ENCODE results near the gene PHACTR1. TPM values are rescaled to one million over a fixed set of nuclear protein-coding genes. Genes with fewer than 3 reads are reported as not detected.

Gene PHACTR1
- total RNA-seq, 1 experiment from 2014 or later = 15.5 TPM

- Mint-ChIP-seq H3K27ac (no peak overlapping the region), H3K4me1 (peaks cover 26% of the 10 kb centered on the region), H3K9me3 (no peaks in the 10 kb centered on the region), H3K4me3 (no peak overlapping the region), H3K36me3 (no peaks in the 10 kb centered on the region), H3K27me3 (ENCODE audit: low read depth) (no peaks in the 10 kb centered on the region; the same call in 1 of the 2 replicates)
- ATAC-seq = peak; percentile 47; the same call in 1 of the 2 replicates
- CTCF ChIA-PET = interaction anchor here (1.0 to 3.1 kb wide), 6 partner anchors 11 to 285 kb away, joined by 5 to 15 read pairs (median 12); no protein-coding TSS in a partner anchor
- no peak for TF ChIP-seq E2F1 (CRISPR knock-in tag; IDR thresholded peaks at IDR 0.05)
- TF ChIP-seq JAZF1 (CRISPR knock-in tag; IDR thresholded peaks at IDR 0.05) = no peak
- TF ChIP-seq PRRX2 (CRISPR knock-in tag; IDR thresholded peaks at IDR 0.05) = no peak
- TF ChIP-seq PRDM15 (CRISPR knock-in tag; IDR thresholded peaks at IDR 0.05) = no peak
- no peak for TF ChIP-seq ZNF396 (CRISPR knock-in tag; IDR thresholded peaks at IDR 0.05; ENCODE audit: borderline replicate concordance)
- no peak for TF ChIP-seq ZNF138 (CRISPR knock-in tag; conservative IDR thresholded peaks at IDR 0.05)
- TF ChIP-seq IRF2 (CRISPR knock-in tag; IDR thresholded peaks at IDR 0.05; ENCODE audit: borderline replicate concordance, low read depth) = no peak
- POLR2A ChIA-PET = no interaction called here
- DNase-seq (ENCODE audit: low spot score) = no peak
Measured at GRCh38 chr6:12909833-12910232, 193.3 kb downstream of the PHACTR1 start.

GRCh38 chr6:12911427-12911826 is 194.9 kb downstream of the PHACTR1 start:
- ATAC-seq (no peak; the same call in 1 of the 2 replicates), DNase-seq (ENCODE audit: low spot score) (no peak)
- Mint-ChIP-seq H3K27me3 (ENCODE audit: low read depth) (no peaks in the 10 kb centered on the region), H3K4me1 (peaks cover 26% of the 10 kb centered on the region), H3K27ac (no peak overlapping the region), H3K4me3 (no peak overlapping the region), H3K9me3 (no peaks in the 10 kb centered on the region), H3K36me3 (no peaks in the 10 kb centered on the region)
- CTCF ChIA-PET = interaction anchor here (0.5 to 3.1 kb wide), 30 partner anchors 12 to 420 kb away, joined by 3 to 15 read pairs (median 5); no protein-coding TSS in a partner anchor
- no peak for TF ChIP-seq ZNF219 (CRISPR knock-in tag; IDR thresholded peaks at IDR 0.05; ENCODE audit: borderline replicate concordance)
- no peak for TF ChIP-seq MXD4 (CRISPR knock-in tag; IDR thresholded peaks at IDR 0.05; ENCODE audit: borderline replicate concordance)
- TF ChIP-seq IRF1 (CRISPR knock-in tag; IDR thresholded peaks at IDR 0.05) = no peak
- TF ChIP-seq TEAD4 (CRISPR knock-in tag; IDR thresholded peaks at IDR 0.05) = no peak
- TF ChIP-seq RELA (CRISPR knock-in tag; IDR thresholded peaks at IDR 0.05; ENCODE audit: borderline replicate concordance) = no peak
- TF ChIP-seq GABPB1 (CRISPR knock-in tag; IDR thresholded peaks at IDR 0.05) = no peak
- no peak for TF ChIP-seq IRF2 (CRISPR knock-in tag; IDR thresholded peaks at IDR 0.05; ENCODE audit: borderline replicate concordance, low read depth)
- TF ChIP-seq ZNF263 (CRISPR knock-in tag; IDR thresholded peaks at IDR 0.05; ENCODE audit: low read depth) = no peak
- no peak for TF ChIP-seq GRHL2 (CRISPR knock-in tag; IDR thresholded peaks at IDR 0.05; ENCODE audit: insufficient replicate concordance, severe bottlenecking)
- no peak for TF ChIP-seq CDX4 (CRISPR knock-in tag; IDR thresholded peaks at IDR 0.05; ENCODE audit: borderline replicate concordance)
- no peak for TF ChIP-seq SMAD4 (CRISPR knock-in tag; IDR thresholded peaks at IDR 0.05)
- no peak for TF ChIP-seq FOXP1 (CRISPR knock-in tag; IDR thresholded peaks at IDR 0.05; ENCODE audit: borderline replicate concordance)
- TF ChIP-seq HMGXB4 (CRISPR knock-in tag; IDR thresholded peaks at IDR 0.05) = no peak
- no peak for TF ChIP-seq PRRX2 (CRISPR knock-in tag; IDR thresholded peaks at IDR 0.05)
- POLR2A ChIA-PET = no interaction called here

Measured in WTC11 (cell line).